HG02678 (cell line): ENCODE results near the gene COL4A1.

ENCODE experiments used
- ATAC-seq: cut with Tn5 transposase; IDR thresholded peaks from one replicate; pipeline ENCODE4 v1.9.1; 2021; ENCODE audit warnings: mild to moderate bottlenecking, moderate library complexity; ENCODE audit not compliant: unreplicated experiment

Gene COL4A1

GRCh38 chr13:110310541-110311442, 3.8 kb upstream of the COL4A1 start:
- no peak for ATAC-seq

- no peak for ATAC-seq
Measured at GRCh38 chr13:110309661-110310524, 2.9 kb upstream of the COL4A1 start.

- no peak for ATAC-seq
Measured at GRCh38 chr13:110308656-110309359, 1.9 kb upstream of the COL4A1 start.

- ATAC-seq: no peak
Measured at GRCh38 chr13:110307767-110308655, 1.1 kb upstream of the COL4A1 start.

- no peak for ATAC-seq
Measured at GRCh38 chr13:110306340-110306959, 507 bp downstream of the COL4A1 start.

GRCh38 chr13:110305949-110306339, 1.0 kb downstream of the COL4A1 start:
- ATAC-seq: no peak

GRCh38 chr13:110305544-110305943, 1.4 kb downstream of the COL4A1 start:
- ATAC-seq: no peak

- ATAC-seq: no peak
Measured at GRCh38 chr13:110305001-110305400, 2.0 kb downstream of the COL4A1 start.

- ATAC-seq: no peak
Measured at GRCh38 chr13:110304256-110304655, 2.7 kb downstream of the COL4A1 start.

GRCh38 chr13:110303644-110304043, 3.3 kb downstream of the COL4A1 start:
- no peak for ATAC-seq

GRCh38 chr13:110302997-110303396, 4.0 kb downstream of the COL4A1 start:
- ATAC-seq: no peak

- no peak for ATAC-seq
Measured at GRCh38 chr13:110301606-110302553, 5.1 kb downstream of the COL4A1 start.

GRCh38 chr13:110301083-110301482, 5.9 kb downstream of the COL4A1 start:
- no peak for ATAC-seq

- no peak for ATAC-seq
Measured at GRCh38 chr13:110300090-110300815, 6.7 kb downstream of the COL4A1 start.

GRCh38 chr13:110299283-110299840, 7.6 kb downstream of the COL4A1 start:
- no peak for ATAC-seq

GRCh38 chr13:110298505-110299282, 8.3 kb downstream of the COL4A1 start:
- ATAC-seq: peak; percentile 80
